Trophoblast cell (in vitro differentiated cells and primary cell): ENCODE data around the gene SLC17A1.
"Not testable (repeated sequence)": the region's sequence is repeated elsewhere in the genome, so short reads cannot be mapped to it uniquely, and the experiment has no call there.

Source experiments
- DNase-seq, 2 donors: peaks; one replicate each; pipeline ENCODE4 v3.0.0-alpha.2; 2016
- H2AFZ ChIP-seq: 2 replicates; pipeline ENCODE4 v1.6.1; 2013; ENCODE audit warnings: low read length, moderate library complexity, mild to moderate bottlenecking; ENCODE audit not compliant: insufficient read depth, poor library complexity
- H2AK5ac ChIP-seq: 2 replicates; pipeline ENCODE4 v1.6.1; 2013; ENCODE audit warnings: mild to moderate bottlenecking, low read length
- H2BK120ac ChIP-seq: 2 replicates; pipeline ENCODE4 v1.6.1; 2013; ENCODE audit warnings: low read length, mild to moderate bottlenecking, moderate library complexity; ENCODE audit not compliant: insufficient read depth, poor library complexity
- H2BK12ac ChIP-seq: 2 replicates; pipeline ENCODE4 v1.6.1; 2013; ENCODE audit warnings: mild to moderate bottlenecking, low read length, moderate library complexity
- H2BK5ac ChIP-seq: 2 replicates; pipeline ENCODE4 v1.6.1; 2013; ENCODE audit warnings: low read length, low read depth, moderate library complexity, mild to moderate bottlenecking; ENCODE audit not compliant: poor library complexity
- H3K14ac ChIP-seq: 2 replicates; pipeline ENCODE4 v1.6.1; 2013; ENCODE audit warnings: mild to moderate bottlenecking, low read length
- H3K18ac ChIP-seq: 2 replicates; pipeline ENCODE4 v1.6.1; 2013; ENCODE audit warnings: mild to moderate bottlenecking, low read length
- H3K23ac ChIP-seq: 2 replicates; pipeline ENCODE4 v1.6.1; 2013; ENCODE audit warnings: low read length
- H3K27ac ChIP-seq: 2 replicates; pipeline ENCODE4 v1.5.1; 2013; ENCODE audit warnings: low read depth, mild to moderate bottlenecking, inconsistent platforms, low read length, moderate library complexity
- H3K27me3 ChIP-seq: 2 replicates; pipeline ENCODE4 v1.6.1; 2013; ENCODE audit warnings: inconsistent platforms, mild to moderate bottlenecking, low read length, moderate library complexity; ENCODE audit not compliant: insufficient read depth
- H3K36me3 ChIP-seq, 2 experiments: 1 replicate in 1 of 2; 2 replicates in 1 of 2; pipeline ENCODE4 v1.6.1; 2013; ENCODE audit warnings: low read length in 2 of 2, mild to moderate bottlenecking in 2 of 2, moderate library complexity in 1 of 2; ENCODE audit not compliant: insufficient read depth in 2 of 2, control insufficient read depth in 1 of 2
- H3K4ac ChIP-seq: 2 replicates; pipeline ENCODE4 v1.6.1; 2013; ENCODE audit warnings: low read depth, mild to moderate bottlenecking, low read length, moderate library complexity
- H3K4me1 ChIP-seq, 2 experiments: 1 replicate in 1 of 2; 2 replicates in 1 of 2; pipeline ENCODE4 v1.6.1; 2013; ENCODE audit warnings: low read length in 2 of 2, mild to moderate bottlenecking in 2 of 2, moderate library complexity in 1 of 2; ENCODE audit not compliant: insufficient read depth in 2 of 2, control insufficient read depth in 1 of 2
- H3K4me2 ChIP-seq: 2 replicates; pipeline ENCODE4 v1.6.1; 2013; ENCODE audit warnings: inconsistent platforms, mild to moderate bottlenecking, low read length, moderate library complexity
- H3K4me3 ChIP-seq: 2 replicates; pipeline ENCODE4 v1.5.1; 2013; ENCODE audit warnings: mild to moderate bottlenecking, low read depth, low read length, inconsistent platforms
- H3K79me1 ChIP-seq: one replicate; pipeline ENCODE4 v1.6.1; 2013; ENCODE audit warnings: low read length
- H3K79me2 ChIP-seq: 2 replicates; pipeline ENCODE4 v1.6.1; 2013; ENCODE audit warnings: low read length, mild to moderate bottlenecking; ENCODE audit not compliant: control insufficient read depth, insufficient read depth, poor library complexity
- H3K9ac ChIP-seq: 2 replicates; pipeline ENCODE4 v1.6.1; 2013; ENCODE audit warnings: mild to moderate bottlenecking, low read length
- H3K9me3 ChIP-seq: 2 replicates; pipeline ENCODE4 v1.6.1; 2013; ENCODE audit warnings: low read depth, mild to moderate bottlenecking, control low read depth, inconsistent platforms, low read length; ENCODE audit not compliant: insufficient read depth
- H4K12ac ChIP-seq: 2 replicates; pipeline ENCODE4 v1.6.1; 2013; ENCODE audit warnings: low read depth, mild to moderate bottlenecking, low read length, moderate library complexity
- H4K8ac ChIP-seq: 2 replicates; pipeline ENCODE4 v1.6.1; 2013; ENCODE audit warnings: low read depth, mild to moderate bottlenecking, low read length, moderate library complexity
- H4K91ac ChIP-seq: one replicate; pipeline ENCODE4 v1.6.1; 2013; ENCODE audit warnings: low read depth, mild to moderate bottlenecking, low read length, moderate library complexity
- WGBS: extraction: QIAGEN DNeasy Blood & Tissue Kit; methylation state at CpG from one replicate; pipeline ENCODE4 v1.1.7; 2013; ENCODE audit warnings: missing lambda C conversion rate; ENCODE audit not compliant: insufficient read length, insufficient coverage; ENCODE audit errors: extremely low coverage; 5-methylcytosine and 5-hydroxymethylcytosine counted together

Gene SLC17A1

DNA sequence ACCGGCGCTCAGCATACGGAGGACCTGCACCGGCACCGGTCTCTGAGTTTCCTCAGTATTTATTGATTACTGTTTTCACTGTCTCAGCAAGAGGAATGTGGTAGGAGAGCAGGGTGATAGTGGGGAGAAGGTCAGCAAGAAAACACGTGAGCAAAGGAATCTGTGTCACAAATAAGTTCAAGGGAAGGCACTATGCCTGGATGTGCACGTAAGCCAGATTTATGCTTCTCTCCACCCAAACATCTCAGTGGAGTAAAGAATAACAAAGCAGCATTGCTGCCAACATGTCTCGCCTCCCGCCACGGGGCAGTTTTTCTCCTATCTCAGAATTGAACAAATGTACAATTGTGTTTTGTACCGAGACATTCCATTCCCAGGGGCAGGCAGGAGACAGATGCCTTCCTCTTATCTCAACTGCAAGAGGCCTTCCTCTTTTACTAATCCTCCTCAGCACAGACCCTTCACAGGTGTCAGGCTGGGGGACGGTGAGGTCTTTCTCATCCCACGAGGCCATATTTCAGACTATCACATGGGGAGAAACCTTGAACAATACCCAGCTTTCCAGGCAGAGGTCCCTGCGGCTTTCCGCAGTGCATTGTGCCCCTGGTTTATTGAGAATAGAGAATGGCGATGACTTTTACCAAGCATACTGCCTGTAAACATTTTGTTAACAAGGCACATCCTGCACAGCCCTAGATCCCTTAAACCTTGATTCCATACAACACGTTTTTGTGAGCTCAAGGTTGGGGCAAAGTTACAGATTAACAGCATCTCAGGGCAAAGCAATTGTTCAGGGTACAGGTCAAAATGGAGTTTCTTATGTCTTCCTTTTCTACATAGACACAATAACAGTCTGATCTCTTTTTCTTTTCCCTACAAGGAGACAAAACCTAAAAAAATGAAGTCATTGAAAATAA is 83.0 kb downstream of the SLC17A1 start:
- not testable (repeated sequence) for H3K79me1 ChIP-seq, H4K12ac ChIP-seq, H3K18ac ChIP-seq, H3K9ac ChIP-seq, H3K27me3 ChIP-seq, H3K27ac ChIP-seq, H3K23ac ChIP-seq, H3K4me3 ChIP-seq, H3K4me1 ChIP-seq, H4K8ac ChIP-seq, H2BK120ac ChIP-seq, H2BK5ac ChIP-seq, H4K91ac ChIP-seq, H3K4me2 ChIP-seq, H2BK12ac ChIP-seq, H2AFZ ChIP-seq, H3K79me2 ChIP-seq, DNase-seq, H3K4ac ChIP-seq, H3K14ac ChIP-seq, H3K9me3 ChIP-seq, H2AK5ac ChIP-seq, H3K36me3 ChIP-seq
- WGBS = no CpG with 5 or more reads among the region's 17 CpGs

DNA sequence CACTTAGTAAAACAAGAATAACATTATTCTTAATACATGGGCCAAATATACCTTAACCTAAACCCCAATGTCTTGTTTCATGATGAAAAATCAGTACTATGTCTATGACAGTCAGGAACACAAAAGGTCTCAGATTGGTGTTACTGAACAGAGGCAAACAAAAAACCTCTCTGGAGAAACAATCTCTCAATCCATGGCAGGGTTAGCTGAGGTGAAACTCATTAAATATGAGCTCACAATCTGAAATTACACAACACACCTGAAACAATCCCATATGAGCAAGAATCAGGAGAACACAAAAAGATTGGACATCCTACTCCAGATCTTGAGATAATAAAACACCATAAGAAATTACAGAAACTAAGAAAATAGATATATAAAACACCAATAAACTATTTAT is 83.8 kb downstream of the SLC17A1 start:
- no peak overlapping the region for H4K8ac ChIP-seq
- H3K27ac ChIP-seq = no peak overlapping the region
- no peaks in the 10 kb centered on the region for H3K36me3 ChIP-seq
- no peak overlapping the region for H2AFZ ChIP-seq
- H3K9me3 ChIP-seq = no peaks in the 10 kb centered on the region
- no peak overlapping the region for H2BK120ac ChIP-seq
- no peak overlapping the region for H3K14ac ChIP-seq
- H3K27me3 ChIP-seq = no peaks in the 10 kb centered on the region
- no peak overlapping the region for H2BK5ac ChIP-seq
- H3K9ac ChIP-seq = no peak overlapping the region
- H2BK12ac ChIP-seq = no peak overlapping the region
- H3K4me1 ChIP-seq = no peaks in the 10 kb centered on the region
- no peak overlapping the region for H3K4ac ChIP-seq
- no peak overlapping the region for H3K18ac ChIP-seq
- no peak overlapping the region for H3K4me2 ChIP-seq
- no peak overlapping the region for H3K4me3 ChIP-seq
- DNase-seq = peak in 1 of 2 donors; percentile 57
- H4K12ac ChIP-seq = no peak overlapping the region
- no peaks in the 10 kb centered on the region for H3K79me1 ChIP-seq
- no peaks in the 10 kb centered on the region for H3K79me2 ChIP-seq
- H3K23ac ChIP-seq = no peak overlapping the region
- H2AK5ac ChIP-seq = no peak overlapping the region
- no peak overlapping the region for H4K91ac ChIP-seq

DNA sequence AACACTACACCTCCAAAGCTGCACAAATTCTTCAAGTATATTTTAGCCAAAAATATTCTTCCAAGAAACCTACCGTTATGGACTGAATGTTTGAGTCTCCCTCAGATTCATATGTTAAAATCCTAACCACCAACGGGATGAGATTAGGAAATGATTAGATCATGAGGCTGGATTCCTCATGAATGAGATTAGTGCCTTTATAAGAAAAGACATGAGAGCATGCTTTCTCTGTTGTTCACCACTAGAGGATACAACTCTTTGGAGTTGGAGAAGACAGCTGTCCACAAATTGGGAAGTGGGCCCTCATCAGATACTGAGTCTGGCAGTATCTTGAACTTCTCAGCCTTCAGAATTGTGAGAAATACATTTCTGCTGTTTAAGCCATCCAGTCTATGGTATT is 84.4 kb downstream of the SLC17A1 start:
- Histone ChIP-seq H2BK12ac (no peak overlapping the region), H3K9me3 (no peaks in the 10 kb centered on the region), H3K4me3 (no peak overlapping the region), H3K9ac (no peak overlapping the region), H3K4ac (no peak overlapping the region), H2AFZ (no peak overlapping the region), H2BK120ac (no peak overlapping the region), H3K36me3 (no peaks in the 10 kb centered on the region), H4K12ac (no peak overlapping the region), H3K23ac (no peak overlapping the region), H3K27ac (no peak overlapping the region), H2AK5ac (no peak overlapping the region), H3K4me1 (no peaks in the 10 kb centered on the region), H3K79me2 (no peaks in the 10 kb centered on the region), H4K91ac (no peak overlapping the region), H4K8ac (no peak overlapping the region), H2BK5ac (no peak overlapping the region), H3K79me1 (no peaks in the 10 kb centered on the region), H3K4me2 (no peak overlapping the region), H3K27me3 (no peaks in the 10 kb centered on the region), H3K18ac (no peak overlapping the region), H3K14ac (no peak overlapping the region)
- peak in 1 of 2 donors; percentile 64 for DNase-seq
- WGBS = no CpG with 5 or more reads among the region's 2 CpGs

DNA sequence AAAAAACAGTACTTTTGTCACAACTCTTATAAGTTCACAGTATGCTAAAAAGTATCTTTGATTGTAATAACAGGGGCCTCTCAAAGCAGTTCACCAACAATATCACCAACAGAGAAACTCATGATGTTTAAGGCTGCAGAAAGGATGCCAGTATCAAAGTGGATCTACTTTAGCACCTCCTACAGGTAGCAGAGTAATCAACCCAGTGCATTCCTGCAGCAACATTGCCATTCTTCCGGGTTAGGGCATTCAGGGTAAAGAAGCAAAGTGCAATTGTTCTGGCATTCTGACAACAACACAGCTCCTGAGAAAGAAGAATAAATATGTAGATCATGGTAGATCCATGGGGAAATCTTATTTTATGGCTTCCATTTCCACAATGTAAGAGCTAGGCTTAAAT is 84.9 kb downstream of the SLC17A1 start:
- H4K8ac ChIP-seq = no peak overlapping the region
- no peaks in the 10 kb centered on the region for H3K27me3 ChIP-seq
- H2AK5ac ChIP-seq = no peak overlapping the region
- no peak overlapping the region for H4K12ac ChIP-seq
- no peak overlapping the region for H3K27ac ChIP-seq
- no peak overlapping the region for H3K14ac ChIP-seq
- DNase-seq = no peak
- H3K9me3 ChIP-seq = no peaks in the 10 kb centered on the region
- no peaks in the 10 kb centered on the region for H3K79me1 ChIP-seq
- H3K4ac ChIP-seq = no peak overlapping the region
- H2BK5ac ChIP-seq = no peak overlapping the region
- no CpG with 5 or more reads among the region's 1 CpG for WGBS
- H3K4me3 ChIP-seq = no peak overlapping the region
- no peak overlapping the region for H3K18ac ChIP-seq
- H3K79me2 ChIP-seq = no peaks in the 10 kb centered on the region
- H2BK120ac ChIP-seq = no peak overlapping the region
- H3K4me1 ChIP-seq = no peaks in the 10 kb centered on the region
- no peak overlapping the region for H3K4me2 ChIP-seq
- no peak overlapping the region for H2BK12ac ChIP-seq
- no peak overlapping the region for H2AFZ ChIP-seq
- H3K23ac ChIP-seq = no peak overlapping the region
- H3K36me3 ChIP-seq = no peaks in the 10 kb centered on the region
- H3K9ac ChIP-seq = no peak overlapping the region
- no peak overlapping the region for H4K91ac ChIP-seq
